HPDE6-E6E7 (cell line): ENCODE results near the gene CENPV.
"Not testable (repeated sequence)": the region's sequence is repeated elsewhere in the genome, so short reads cannot be mapped to it uniquely, and the experiment has no call there.

Source experiments
- DNase-seq: peaks from one replicate; pipeline ENCODE4 v3.0.0; 2011; ENCODE audit warnings: missing footprints; ENCODE audit errors: extremely low spot score

CENPV gene

DNA sequence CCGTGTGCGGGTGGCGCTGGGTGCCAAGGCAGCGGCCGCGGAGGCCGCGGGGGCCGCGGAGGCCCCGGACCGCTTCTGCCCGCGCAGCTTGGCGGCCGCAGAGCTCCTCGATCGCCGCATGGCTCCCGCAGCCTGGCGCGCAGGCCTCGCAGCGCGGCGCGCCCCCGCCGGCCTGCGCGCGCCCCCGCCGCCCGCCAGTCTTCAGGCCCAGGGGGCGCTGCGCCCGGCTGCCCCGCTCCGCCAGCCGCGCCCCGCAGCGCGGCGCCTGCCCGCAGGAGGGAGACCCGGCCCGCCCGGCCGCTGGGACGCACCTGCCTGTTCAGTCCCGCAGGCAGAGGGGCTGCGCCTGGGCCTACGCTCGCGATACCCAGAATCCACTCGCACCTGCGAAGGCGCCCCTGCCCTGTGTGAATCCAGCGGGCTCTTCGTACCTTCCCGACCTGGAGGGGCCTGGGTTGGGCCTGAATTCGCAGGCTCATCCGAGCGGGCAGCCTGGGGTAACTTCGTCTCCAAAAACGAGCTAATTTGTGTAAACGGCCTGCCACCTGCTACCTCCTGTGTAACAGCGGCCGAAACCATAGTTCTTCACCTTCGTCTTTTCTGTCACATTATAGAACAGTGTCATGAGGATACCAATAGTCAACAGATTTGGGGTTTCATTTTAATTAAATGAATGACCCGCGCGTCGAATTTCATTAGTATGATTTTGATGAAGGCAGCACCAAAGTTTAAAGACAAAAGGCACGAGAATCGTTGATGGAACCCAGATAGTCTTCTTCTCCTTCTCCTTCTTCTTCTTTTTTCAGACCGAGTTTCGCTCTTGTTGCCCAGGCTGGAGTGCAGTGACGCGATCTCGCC, at the start of gene CENPV:
Gene CENPV, minus strand, starts transcription at position 153 of the 858 bp plus-strand sequence. Its CDS starts 33 bp downstream, at position 120.
- DNase-seq: no peak

GRCh38 chr17:16398270-16399267, 45.3 kb upstream of the CENPV start:
- DNase-seq: no peak

GRCh38 chr17:16396693-16397092, 43.4 kb upstream of the CENPV start:
- not testable (repeated sequence) for DNase-seq

- DNase-seq: not testable (repeated sequence)
Measured at GRCh38 chr17:16395887-16396286, 42.6 kb upstream of the CENPV start.

GRCh38 chr17:16392491-16392890, 39.2 kb upstream of the CENPV start:
- DNase-seq: not testable (repeated sequence)

- DNase-seq: no peak
Measured at GRCh38 chr17:16391451-16391850, 38.2 kb upstream of the CENPV start.

GRCh38 chr17:16386126-16386507, 32.8 kb upstream of the CENPV start:
- not testable (repeated sequence) for DNase-seq

DNA sequence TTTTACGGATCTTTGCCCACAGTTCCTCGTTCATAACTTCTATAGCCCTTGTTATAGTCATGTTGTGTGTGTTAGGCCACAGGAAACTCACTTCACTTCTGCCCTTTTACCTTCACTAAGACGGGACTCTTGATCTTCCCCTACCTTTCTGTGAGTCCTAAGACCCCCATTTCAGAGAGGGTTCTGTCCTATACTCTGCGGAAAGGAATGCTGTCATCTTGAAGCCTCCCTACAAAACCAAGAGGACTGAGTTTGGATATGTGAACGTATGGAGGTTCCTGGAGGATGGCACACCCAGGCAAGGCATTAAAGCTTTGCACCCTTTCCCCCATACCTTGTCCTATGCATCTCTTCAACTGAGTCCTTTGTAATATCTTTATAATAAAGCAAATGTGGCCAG, 31.3 kb upstream of the CENPV start:
- no peak for DNase-seq

DNA sequence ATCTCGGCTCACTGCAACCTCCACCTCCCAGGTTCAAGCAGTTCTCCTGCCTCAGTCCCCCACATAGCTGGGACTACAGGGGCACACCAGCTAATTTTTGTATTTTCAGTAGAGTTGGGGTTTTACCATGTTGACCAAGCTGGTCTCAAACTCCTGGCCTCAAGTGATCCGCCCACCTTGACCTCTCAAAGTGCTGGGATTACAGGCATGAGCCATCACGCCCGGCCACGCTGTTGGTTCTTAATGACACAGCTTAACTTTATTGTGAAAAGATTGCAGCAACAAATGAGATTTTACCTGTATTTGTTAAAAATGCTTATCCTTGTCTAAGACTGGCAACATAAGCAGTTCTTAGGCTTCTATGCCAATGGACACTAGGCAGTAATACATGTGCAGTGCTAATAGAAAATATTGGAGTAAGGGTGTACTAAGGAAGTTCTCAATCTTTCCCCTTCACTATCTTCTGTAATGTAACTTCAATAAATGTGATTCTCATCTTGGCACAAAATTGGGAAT, 30.6 kb upstream of the CENPV start:
- no peak for DNase-seq

DNA sequence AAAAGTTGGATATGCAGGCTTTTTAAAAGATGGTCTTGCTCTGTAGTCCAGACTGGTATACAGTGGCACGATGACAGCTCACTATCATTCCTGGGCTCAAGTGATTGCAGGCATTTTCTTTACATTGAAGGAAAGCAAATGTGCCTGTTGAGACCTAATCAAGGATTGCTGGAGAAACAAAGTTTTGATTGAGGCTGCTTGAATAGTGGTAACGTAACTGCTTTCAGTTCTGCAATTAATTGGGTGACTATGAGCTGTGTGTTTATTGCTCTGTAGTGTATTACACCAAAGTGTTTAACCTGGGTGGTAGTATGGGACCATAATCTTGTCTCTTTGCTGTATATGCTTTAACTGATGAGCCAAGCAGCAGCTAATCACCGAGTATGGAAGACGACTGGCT, 29.9 kb upstream of the CENPV start:
- DNase-seq: no peak

- DNase-seq: no peak
Measured at GRCh38 chr17:16381496-16381820, 28.2 kb upstream of the CENPV start.

GRCh38 chr17:16380640-16381495, 27.6 kb upstream of the CENPV start, which contains the start of gene UBB:
Gene UBB, plus strand, starts transcription at chr17:16381091. Its CDS starts 817 bp downstream, at chr17:16381908.
- DNase-seq: peak; percentile 84

- no peak for DNase-seq
Measured at GRCh38 chr17:16379654-16380053, 26.4 kb upstream of the CENPV start.

- peak; percentile 84 for DNase-seq
Measured at GRCh38 chr17:16378636-16379282, 25.5 kb upstream of the CENPV start.

GRCh38 chr17:16377941-16378341, 24.7 kb upstream of the CENPV start:
- no peak for DNase-seq

- no peak for DNase-seq
Measured at GRCh38 chr17:16374146-16374938, 21.1 kb upstream of the CENPV start.

- peak; percentile 20 for DNase-seq
Measured at GRCh38 chr17:16371742-16372141, 18.5 kb upstream of the CENPV start.

DNA sequence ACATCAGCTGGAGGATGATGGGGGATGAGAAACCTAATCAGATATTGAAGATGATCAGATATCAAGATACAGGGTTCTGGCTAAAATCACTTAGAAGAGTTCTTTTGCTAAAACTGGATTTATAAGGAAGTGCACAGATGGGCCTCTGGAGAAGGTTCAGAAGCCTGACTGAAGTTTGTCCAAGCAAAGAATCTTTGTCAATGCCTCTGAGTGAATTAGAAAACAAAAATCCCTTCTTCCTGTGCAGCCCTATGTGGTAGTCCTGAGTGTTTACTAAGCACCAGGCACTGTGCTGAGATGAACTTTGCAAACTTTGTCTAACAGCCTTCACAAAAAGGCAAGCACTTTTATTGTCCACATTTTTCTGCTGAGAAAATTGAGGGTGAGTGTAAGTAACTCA, 11.4 kb upstream of the CENPV start:
- no peak for DNase-seq

DNA sequence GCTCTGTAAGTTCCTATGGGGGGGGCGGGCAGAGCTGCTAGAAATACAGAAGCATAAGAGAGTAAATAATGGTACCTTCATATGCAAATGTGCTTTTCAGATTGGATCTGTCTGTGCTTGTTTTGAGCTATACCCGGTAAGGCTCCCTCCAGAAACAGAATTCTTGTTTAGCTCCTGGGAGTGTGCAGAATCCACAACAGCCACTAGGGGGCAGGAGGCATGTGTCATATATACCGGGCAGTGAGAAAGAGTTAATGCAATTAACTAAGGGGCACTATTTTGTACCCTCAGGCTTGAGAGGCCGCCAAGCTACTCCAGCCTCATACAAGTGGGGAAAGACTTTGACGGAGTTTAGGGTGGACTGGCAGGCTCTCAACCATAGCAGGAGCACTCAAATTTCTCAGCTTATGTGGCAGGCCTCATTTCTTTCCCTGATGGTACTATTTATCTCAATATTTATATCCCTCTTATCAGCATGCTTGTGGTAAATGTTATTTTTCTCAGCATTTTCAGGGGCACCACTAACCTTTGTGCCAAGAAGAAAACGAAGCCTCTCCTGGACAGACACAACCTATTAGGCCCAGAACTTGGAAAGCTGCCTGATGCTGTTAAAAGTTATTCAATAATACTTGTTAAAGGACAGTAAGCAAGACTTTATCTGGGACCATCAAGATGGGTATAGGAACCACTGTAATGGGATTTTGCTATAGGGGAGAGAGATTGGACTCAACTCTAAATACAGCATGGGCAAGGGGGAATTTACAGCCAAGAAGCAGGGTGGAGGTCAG, 10.7 kb upstream of the CENPV start:
- no peak for DNase-seq
